AG04450 (cell line): ENCODE results near the gene PPM1L. TPM values are rescaled to one million over a fixed set of nuclear protein-coding genes. Genes with fewer than 3 reads are reported as not detected.

Source experiments
- CTCF ChIA-PET: fragments of 300-600, 350-600 bp; formaldehyde crosslinking; extraction: SDS; loops from one replicate; lab custom pipeline; 2022; ENCODE audit warnings: antibody characterized with exemption, inconsistent platforms; lab: Charles Lee
- POLR2A ChIA-PET: fragments of 350-600 bp; formaldehyde crosslinking; extraction: SDS; loops from one replicate; lab custom pipeline; 2021; ENCODE audit warnings: antibody characterized with exemption, inconsistent platforms; lab: Yijun Ruan, JAX
- DNase-seq: peaks from one replicate; pipeline ENCODE4 v3.0.0-alpha.2; 2011; ENCODE audit warnings: low read depth, low spot score
- H3K27ac ChIP-seq: one replicate; pipeline ENCODE4 v1.5.1; 2012; ENCODE audit warnings: low read depth, low read length, control low read depth
- H3K27me3 ChIP-seq: one replicate; pipeline ENCODE4 v1.6.0; 2012; ENCODE audit warnings: low read length; ENCODE audit not compliant: control insufficient read depth, insufficient read depth
- H3K4me3 ChIP-seq: 2 replicates; pipeline ENCODE4 v1.5.1; 2011; ENCODE audit warnings: mild to moderate bottlenecking, low read depth, low read length, control low read depth
- H3K9me3 ChIP-seq: 2 replicates; pipeline ENCODE4 v1.5.1; 2012; ENCODE audit warnings: low read length; ENCODE audit not compliant: control insufficient read depth, insufficient read depth
- polyA plus RNA-seq: library from polyadenylated mRNA; depleted of rRNA; stranded (reverse); fragments of >200 nt; gene quantifications from 2 replicates; pipeline ENCODE4 v1.2.3, GENCODE V29; 2011
- TF ChIP-seq, protein P1 (sequence below): IDR thresholded peaks from 2 replicates; pipeline ENCODE4 v1.5.1; 2011; ENCODE audit warnings: low read depth, low read length, control low read depth, inconsistent platforms

Gene PPM1L
- polyA plus RNA-seq, 1 experiment = 0.33 TPM

DNA sequence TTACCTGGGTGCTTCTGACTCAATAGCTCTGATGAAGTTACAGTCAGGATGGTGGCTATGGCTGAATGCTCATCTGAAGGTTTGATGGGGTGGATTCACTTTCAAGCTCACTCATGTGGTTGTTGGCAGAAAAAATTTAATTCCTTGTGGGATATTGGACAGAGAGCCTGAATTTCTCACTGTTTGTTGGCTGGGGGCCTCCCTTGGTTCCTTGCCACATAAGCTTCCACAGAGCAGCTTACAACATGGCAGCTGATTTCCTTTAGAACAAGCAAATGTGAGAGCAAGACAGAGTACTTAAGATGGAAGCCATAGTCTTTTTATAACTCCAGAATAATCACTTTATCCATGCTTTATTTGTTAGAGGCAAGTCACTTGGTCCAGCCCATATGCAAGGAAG, 150.6 kb downstream of the PPM1L start:
- Histone ChIP-seq H3K4me3 (no peak overlapping the region), H3K27ac (no peak overlapping the region), H3K27me3 (no peaks in the 10 kb centered on the region), H3K9me3 (no peaks in the 10 kb centered on the region)
- no peak for DNase-seq
- TF ChIP-seq, protein P1, sequence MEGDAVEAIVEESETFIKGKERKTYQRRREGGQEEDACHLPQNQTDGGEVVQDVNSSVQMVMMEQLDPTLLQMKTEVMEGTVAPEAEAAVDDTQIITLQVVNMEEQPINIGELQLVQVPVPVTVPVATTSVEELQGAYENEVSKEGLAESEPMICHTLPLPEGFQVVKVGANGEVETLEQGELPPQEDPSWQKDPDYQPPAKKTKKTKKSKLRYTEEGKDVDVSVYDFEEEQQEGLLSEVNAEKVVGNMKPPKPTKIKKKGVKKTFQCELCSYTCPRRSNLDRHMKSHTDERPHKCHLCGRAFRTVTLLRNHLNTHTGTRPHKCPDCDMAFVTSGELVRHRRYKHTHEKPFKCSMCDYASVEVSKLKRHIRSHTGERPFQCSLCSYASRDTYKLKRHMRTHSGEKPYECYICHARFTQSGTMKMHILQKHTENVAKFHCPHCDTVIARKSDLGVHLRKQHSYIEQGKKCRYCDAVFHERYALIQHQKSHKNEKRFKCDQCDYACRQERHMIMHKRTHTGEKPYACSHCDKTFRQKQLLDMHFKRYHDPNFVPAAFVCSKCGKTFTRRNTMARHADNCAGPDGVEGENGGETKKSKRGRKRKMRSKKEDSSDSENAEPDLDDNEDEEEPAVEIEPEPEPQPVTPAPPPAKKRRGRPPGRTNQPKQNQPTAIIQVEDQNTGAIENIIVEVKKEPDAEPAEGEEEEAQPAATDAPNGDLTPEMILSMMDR = no peak
- ChIA-PET POLR2A (no interaction called here), CTCF (interaction anchor here (1.1 kb wide), 1 partner anchor 22 kb away, joined by 3 read pairs; no protein-coding TSS in a partner anchor)

DNA sequence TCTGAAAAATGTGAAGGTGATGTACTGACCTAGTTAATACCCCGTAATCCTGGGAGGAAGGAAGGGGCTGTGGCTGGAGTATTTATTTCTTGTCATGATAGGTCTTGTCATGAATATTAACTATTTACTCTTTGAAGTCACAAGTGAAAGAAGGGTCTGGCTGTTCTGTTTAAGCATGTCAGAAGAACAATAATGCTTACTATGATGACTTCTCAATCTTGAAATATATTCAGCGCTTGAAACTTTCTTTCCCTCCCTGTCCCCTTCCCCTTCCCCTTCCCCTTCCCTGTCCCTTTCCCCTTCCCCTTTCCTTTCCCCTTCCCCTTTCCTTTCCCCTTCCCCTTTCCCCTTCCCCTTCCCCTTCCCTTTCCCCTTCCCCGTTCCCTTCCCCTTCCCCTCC, 153.9 kb downstream of the PPM1L start:
- Histone ChIP-seq H3K9me3 (no peaks in the 10 kb centered on the region), H3K27me3 (no peaks in the 10 kb centered on the region), H3K4me3 (no peak overlapping the region), H3K27ac (no peak overlapping the region)
- ChIA-PET POLR2A (no interaction called here), CTCF (no interaction called here)
- DNase-seq = no peak
- TF ChIP-seq, protein P1 = no peak

DNA sequence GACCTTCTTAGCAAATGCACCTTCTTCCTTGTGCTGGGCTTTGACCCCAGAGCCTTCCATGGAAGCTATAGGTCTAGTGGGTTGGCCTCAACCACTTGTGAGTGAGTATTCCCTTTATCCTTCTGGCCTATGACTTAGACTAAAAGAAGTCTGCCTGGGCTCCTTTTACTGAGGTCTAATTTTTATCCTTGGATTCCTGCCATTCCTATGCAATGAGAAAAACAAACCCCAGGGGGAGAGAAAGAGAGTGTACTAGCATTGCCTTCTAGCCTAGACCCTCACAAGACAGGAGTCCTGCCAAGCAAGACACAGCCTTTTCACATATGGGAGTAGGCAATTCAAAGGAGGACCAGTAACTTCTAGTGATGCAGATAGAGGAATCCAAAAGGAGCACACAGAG, 155.4 kb downstream of the PPM1L start:
- POLR2A ChIA-PET = no interaction called here

DNA sequence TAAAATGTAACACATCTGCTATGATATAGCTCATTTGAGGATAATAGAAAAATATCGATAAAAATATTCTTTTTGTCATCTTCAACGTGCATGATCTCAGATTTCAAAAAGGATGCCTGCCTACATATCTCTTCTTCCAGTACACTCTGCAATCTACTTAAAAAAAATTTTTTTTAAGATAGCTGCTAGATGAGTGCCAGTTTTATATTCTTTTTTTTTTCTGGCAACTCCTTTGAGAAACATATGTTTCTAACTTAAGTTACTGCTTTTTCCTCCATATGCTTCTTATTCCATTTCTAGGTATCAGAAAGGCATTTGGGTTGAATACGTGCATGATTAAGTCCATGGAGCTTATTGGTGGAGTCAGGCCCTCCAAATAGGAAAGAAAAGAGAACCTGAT, 160.4 kb downstream of the PPM1L start:
- no peak for DNase-seq
- Histone ChIP-seq H3K9me3 (no peaks in the 10 kb centered on the region), H3K27me3 (no peaks in the 10 kb centered on the region), H3K4me3 (no peak overlapping the region), H3K27ac (no peak overlapping the region)
- CTCF ChIA-PET = interaction anchor here (1.0 to 1.1 kb wide), 2 partner anchors 11 to 25 kb away, joined by 3 read pairs; no protein-coding TSS in a partner anchor
- POLR2A ChIA-PET = no interaction called here
- TF ChIP-seq, protein P1 = no peak

More for the DNA sequence above, 155.4 kb downstream of the PPM1L start:
- no peak for DNase-seq
- TF ChIP-seq, protein P1 = no peak
- CTCF ChIA-PET = interaction anchor here (1.4 kb wide), 1 partner anchor 363 kb away, joined by 4 read pairs; no protein-coding TSS in a partner anchor
- Histone ChIP-seq H3K4me3 (no peak overlapping the region), H3K27me3 (no peaks in the 10 kb centered on the region), H3K27ac (no peak overlapping the region), H3K9me3 (no peaks in the 10 kb centered on the region)

DNA sequence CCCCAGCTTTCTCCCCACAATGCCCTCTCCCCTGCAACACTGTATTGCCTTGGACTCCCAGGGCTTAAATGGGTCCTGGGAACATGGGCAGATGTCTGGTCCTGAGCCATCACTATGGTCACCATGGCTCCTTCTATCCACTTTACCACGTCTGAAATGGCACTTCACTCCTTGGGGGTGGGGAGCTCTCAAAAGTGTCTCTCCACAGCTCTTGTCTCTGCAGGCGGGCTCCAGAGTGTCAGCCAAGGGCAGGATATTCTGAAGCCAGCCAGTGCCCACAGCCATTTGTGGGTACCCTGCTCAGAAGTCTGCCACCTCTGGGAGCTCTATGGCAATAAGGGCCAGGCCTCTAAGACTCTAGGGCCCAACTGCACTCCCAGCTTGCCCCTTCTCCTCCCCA, 163.9 kb downstream of the PPM1L start:
- Histone ChIP-seq H3K27ac (no peak overlapping the region), H3K27me3 (no peaks in the 10 kb centered on the region), H3K9me3 (no peaks in the 10 kb centered on the region), H3K4me3 (no peak overlapping the region)
- POLR2A ChIA-PET = interaction anchor here (0.6 kb wide), 1 partner anchor 77 kb away, joined by 3 read pairs; no protein-coding TSS in a partner anchor
- DNase-seq = no peak
- CTCF ChIA-PET = interaction anchor here (0.7 to 4.9 kb wide), 11 partner anchors 12 to 502 kb away, joined by 3 to 32 read pairs (median 4); no protein-coding TSS in a partner anchor
- TF ChIP-seq, protein P1 = no peak
